Stimulated activated CD8-positive, alpha-beta memory T cell treated with anti-CD3 and anti-CD28 coated beads, Interleukin-12 subunit alpha, Interleukin-12 subunit beta, amount 100 ng/mL, for 24 hours (primary cell): ENCODE data around the gene DCAF5.

Experiments
- DNase-seq: peaks from one replicate; pipeline ENCODE4 v3.0.0-alpha.2; 2020; ENCODE audit errors: extremely low read depth

Gene DCAF5

GRCh38 chr14:69141550-69141949 lies 11.4 kb downstream of the DCAF5 start:
- DNase-seq, result no peak

DNA sequence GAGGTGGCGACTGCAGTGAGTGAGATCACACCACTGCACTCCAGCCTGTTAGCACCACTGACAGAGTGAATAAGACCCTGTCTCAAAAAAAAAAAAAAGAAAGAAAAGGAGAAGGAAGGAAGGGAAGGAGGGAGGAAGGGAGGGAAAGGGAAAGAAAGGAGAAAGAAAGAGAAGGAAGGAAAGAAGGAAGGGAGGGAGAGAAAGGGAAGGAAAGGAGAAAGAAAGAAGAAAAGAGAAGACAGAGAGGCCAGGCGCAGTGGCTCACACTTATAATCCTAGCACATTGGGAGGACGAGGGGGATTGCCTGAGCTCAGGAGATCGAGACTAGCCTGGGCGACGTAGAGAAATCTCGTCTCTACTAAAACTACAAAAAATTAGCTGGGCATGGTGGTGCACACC lies 13.2 kb downstream of the DCAF5 start:
- DNase-seq, result no peak

- DNase-seq, result no peak
These were observed 14.9 kb downstream of the DCAF5 start for GRCh38 chr14:69137843-69138535.

DNA sequence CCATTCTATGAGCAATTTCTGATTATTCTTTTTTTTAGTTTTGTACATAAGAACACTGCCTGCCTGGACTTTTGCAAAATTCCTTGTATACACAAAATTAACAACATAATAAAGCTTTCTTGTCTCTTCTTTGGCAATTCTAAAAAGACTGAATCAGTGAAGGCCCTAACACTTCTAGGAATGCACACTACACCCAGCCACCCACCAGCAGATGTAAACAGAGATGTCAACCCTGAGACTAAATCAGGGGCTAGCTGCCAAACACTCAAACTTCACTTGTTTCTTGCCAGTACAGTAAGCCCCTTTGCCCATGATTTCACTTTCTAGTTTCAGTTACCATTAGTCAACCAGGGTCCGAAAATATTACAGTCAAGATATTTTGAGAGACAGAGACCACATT lies 15.5 kb downstream of the DCAF5 start:
- no peak for DNase-seq

DNA sequence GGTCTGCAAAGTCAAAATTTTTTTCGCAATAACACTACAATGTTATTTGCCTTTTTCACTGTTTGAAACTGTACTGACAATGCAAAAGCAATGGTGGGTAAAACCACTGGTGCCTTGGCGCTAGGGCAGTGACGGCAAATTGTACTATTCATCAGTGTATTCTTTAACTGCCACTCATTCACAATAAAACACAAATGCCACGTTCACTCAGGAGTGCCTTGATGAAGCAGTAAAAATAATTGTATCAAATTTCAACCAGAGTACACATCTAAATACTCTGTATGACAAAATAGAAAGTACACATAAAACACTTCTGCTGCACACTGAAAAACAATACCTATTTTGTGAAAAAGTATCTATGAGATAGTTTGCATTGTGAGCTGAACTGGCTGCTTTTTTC lies 17.8 kb downstream of the DCAF5 start:
- DNase-seq, result no peak

GRCh38 chr14:69133206-69134125 lies 19.5 kb downstream of the DCAF5 start:
- DNase-seq, result no peak

- DNase-seq, result no peak
These were observed 20.3 kb downstream of the DCAF5 start for GRCh38 chr14:69132513-69133181.

DNA sequence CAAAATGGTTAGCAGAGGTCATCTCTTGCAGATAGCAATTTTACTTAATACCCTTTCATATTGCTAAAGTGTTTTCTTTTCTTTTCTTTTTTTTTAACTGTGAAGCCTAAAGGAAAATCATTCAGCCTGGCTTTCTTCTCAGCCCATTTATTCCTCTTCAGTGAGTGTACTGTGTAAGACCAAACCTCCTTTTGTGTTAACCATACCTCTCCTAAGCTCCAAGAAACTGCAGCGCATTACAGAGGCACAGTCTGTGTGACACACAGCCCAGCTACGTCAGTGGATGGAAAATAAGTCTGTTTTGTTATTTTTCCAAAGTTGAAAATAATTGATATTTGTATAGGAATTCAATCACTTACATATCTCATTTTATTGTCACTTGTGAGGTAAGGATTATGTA lies 21.7 kb downstream of the DCAF5 start:
- DNase-seq, result no peak

- no peak for DNase-seq
These were observed 23.5 kb downstream of the DCAF5 start for GRCh38 chr14:69129264-69129880.

DNA sequence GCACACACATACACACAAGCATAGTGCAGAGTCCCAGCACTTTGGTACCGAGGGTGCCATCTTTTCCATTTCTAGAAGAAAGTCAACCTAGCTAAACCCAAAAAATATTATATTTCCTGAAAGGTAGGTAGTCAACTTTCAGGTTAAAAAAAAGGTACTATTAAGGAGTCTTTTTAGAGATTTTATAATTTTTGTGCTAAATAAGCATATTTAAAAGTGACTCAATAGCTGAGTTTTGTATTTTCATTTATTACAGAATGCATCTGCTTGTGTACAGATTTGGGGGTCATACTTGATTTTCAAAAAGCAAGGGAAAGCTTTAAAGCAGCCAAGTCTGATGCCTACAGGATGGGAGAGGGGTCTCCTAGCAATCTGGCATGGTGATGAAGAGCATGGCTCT lies 34.6 kb downstream of the DCAF5 start:
- no peak for DNase-seq

DNA sequence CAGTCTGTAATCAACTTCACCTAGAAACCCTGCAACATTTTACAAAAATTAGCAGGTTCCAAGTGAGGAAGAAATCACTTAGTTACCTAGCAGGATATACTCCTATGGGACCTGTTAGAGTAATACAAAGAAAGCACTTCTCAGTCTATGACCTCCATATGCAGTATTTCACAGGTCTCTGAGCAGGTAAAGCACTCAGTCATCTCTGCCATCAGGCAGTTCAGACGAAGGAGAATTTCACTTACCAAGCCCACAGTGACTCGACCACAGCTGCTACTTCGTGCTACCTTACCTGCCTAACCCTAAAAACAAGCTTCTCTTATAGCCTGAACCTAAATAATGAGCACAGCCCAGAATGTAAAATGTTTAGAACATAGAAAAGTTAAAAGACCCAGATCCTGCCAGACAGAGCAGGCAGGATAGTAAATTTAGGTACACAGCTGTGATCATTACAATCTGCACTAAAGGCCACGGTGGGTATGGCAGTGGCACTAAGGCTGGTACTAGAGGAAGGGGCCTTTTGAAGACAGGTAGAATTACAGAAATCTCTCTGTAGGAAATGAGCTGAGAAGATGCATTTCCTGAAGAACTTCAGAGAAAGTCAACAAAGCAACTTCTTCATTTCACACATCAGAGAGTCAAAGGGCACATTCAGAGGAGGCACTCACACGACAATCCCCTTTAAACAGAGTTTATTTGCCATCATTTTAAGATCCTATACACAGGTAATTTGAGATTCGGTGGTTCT lies 35.7 kb downstream of the DCAF5 start:
- DNase-seq, result no peak

DNA sequence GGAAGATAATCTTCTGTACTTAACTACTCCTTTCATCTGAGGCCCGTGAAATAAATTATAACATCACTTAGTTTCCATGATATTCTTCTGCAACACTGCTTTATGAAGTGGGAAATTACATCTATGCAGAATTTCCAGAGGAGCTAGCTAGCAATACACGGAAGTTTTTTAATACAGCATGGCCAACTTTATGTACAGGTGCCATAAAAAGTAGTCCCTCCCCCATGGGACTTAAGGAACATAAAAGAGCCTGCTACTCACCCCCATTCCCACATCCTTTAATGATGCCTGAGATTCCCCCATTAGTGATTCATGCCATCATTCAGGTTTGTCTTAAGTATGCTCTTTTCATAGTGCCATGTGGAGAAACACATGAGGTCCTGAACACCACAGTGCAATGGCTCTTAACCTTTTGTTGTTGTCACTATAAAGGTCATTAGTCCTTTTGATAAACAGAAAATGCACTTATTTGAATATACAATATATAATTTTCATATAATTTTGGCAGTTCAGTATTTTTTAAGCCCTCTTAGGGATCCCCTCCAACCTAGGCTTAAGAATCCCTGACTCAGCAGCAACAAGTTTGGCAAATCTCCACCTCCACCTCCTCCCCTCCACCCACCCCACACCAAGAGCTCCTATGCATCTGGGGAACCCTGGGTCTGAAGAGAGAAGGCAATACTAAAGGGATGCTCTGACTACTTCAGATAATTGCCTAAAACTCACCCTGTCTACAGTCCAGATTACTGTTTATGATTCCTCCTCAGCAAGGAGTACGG lies 37.3 kb downstream of the DCAF5 start:
- DNase-seq, result no peak

GRCh38 chr14:69114763-69115162 lies 38.2 kb downstream of the DCAF5 start:
- DNase-seq, result no peak

DNA sequence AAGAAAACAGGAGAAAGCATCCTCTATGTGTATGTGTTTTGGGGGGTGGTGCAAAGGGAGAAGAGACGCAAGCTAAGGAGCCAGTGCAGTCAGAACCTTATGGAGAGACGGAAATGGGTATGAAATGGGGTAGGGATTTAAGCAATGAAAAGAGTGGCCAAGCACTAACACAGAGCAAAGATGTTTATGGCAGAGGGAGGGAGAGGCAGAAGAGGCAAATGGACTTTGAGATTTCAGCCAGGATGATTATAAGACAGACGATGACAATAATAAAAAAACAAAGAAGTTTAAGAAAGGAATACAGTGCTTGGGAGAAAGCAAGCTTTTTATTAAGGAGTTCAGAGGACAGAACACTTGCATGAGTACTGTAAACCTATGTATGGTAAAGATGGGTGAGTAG lies 44.6 kb downstream of the DCAF5 start:
- DNase-seq, result no peak

DNA sequence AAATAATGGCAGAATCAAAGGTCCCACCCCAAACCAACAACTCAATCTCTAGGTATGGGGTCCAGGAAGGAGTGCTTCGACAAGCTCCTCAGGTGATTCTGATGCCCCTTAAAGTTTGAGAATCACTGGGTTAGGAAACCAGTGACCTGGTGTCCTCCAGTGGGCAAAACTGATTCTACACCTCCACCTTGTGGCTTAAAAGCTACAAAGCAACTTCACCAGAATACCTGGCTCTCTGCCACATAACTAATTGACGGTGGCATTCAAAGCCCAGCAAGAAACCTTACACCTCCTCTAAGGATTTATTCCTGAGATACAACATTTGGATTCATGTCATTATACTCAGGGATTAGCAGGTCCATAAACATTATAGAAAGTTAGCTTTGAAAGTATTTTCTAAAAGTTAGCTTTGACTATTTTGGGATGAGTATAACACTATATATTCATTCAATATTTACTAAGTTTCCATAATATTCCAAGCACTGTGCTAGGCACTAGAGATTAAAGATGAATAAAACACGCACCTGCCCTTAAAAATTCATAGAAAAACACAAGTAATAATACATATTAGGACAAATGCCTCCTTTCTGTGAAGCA lies 45.4 kb downstream of the DCAF5 start:
- DNase-seq, result no peak

DNA sequence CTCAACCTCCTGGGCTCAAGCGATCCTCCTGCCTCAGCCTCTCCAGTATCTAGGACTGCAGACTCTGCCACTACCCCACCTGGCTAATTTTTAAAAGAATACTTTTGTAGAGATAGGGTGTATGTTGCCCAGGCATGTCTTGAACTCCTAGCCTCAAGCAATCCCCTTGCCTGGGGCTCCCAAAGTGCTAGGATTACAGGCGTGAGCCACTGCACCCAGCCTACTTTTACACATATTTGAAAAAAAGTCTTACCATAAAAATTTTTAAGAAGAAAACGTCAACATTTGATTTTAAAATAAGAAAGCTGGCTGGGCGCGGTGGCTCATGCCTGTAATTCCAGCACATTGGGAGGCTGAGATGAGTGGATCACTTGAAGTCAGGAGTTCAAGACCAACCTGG lies 46.5 kb downstream of the DCAF5 start:
- no peak for DNase-seq

- no peak for DNase-seq
These were observed 47.6 kb downstream of the DCAF5 start for GRCh38 chr14:69105326-69105725.

DNA sequence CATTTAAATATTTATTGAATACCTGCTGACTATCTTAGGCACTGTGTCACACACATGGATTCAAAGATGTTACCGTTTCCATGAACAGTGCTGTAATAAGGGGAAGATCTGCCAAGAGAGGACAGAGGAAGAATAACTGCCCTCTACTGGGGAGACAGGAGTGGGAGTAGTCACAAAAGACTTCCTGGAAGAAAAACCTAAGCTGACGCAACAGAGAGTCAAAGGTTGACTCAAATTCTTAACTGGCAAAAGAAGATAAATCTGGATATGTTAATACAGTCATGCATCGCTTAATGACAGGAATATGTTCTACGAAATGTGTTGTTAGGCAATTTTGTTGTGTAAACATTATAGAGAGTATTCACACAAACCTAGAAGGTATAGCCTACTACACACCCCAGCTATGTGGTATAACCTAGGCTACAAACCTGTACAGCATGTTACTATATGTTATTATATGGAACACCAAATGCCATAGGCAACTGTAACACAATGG lies 51.5 kb downstream of the DCAF5 start:
- no peak for DNase-seq

DNA sequence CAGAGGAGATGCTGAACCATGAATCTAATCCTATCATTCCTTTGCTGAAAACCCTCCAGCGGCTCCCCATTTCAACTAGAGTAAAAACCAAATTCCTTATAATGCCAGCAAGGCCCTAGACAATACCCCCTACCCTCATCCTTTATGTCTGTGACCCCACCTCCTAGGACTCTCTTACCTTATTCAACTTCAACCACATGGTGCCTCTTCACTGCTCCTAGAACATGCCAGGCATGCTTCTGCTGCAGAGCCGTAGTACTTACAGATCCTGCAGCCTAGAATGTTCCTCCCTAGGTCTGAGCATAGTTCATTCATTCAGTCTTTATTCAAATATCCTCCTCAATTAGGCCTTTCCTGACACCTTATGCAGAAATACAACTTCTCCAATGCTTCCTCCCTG lies 54.9 kb downstream of the DCAF5 start:
- no peak for DNase-seq
